GM21526 (cell line): Measurements from ENCODE around the gene PCMTD2.

Source experiments
- ATAC-seq: cut with Tn5 transposase; IDR thresholded peaks from one replicate; pipeline ENCODE4 v1.9.1; 2021; ENCODE audit warnings: moderate library complexity; ENCODE audit not compliant: unreplicated experiment, low FRiP score

Gene PCMTD2

GRCh38 chr20:64254571-64255360 is 782 bp upstream of the PCMTD2 start:
- no peak for ATAC-seq

DNA sequence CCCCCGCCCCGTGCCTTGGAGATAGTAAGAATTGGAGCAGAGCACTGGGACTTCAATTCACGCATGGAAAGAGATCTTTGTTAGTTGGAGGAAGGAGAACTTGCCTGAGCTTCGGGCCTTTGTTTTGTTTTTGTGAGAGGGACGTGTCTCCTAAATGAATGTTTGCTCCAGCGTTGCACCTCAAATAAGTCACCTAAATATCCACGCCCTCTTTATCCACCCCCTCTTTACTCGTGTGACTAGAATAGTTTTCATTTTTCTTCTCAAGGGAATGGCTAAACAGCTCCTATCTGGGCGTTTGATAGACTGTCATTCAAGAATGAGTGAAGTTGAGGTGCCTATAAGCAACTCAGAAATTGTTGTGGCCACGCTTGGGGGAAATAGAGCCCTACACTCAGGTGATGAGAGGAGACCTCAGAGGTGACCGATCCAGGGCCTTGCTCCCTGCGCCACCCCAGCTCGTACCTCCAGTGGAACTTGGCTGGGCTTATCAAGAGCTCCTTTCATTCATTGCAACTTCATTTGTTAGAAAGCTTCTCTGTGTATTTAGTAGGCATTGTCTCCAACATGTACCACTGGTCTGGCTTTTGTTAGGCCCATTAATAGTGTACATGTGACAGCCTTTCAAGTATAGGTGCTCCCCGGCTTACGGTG is 861 bp downstream of the PCMTD2 start:
- no peak for ATAC-seq

GRCh38 chr20:64257107-64257757 is 1.7 kb downstream of the PCMTD2 start:
- ATAC-seq: no peak

GRCh38 chr20:64258071-64258823 is 2.7 kb downstream of the PCMTD2 start:
- ATAC-seq: no peak

GRCh38 chr20:64260239-64260638 is 4.7 kb downstream of the PCMTD2 start:
- no peak for ATAC-seq

GRCh38 chr20:64261138-64261537 is 5.6 kb downstream of the PCMTD2 start:
- ATAC-seq: no peak

GRCh38 chr20:64264091-64264490 is 8.5 kb downstream of the PCMTD2 start:
- ATAC-seq: no peak

DNA sequence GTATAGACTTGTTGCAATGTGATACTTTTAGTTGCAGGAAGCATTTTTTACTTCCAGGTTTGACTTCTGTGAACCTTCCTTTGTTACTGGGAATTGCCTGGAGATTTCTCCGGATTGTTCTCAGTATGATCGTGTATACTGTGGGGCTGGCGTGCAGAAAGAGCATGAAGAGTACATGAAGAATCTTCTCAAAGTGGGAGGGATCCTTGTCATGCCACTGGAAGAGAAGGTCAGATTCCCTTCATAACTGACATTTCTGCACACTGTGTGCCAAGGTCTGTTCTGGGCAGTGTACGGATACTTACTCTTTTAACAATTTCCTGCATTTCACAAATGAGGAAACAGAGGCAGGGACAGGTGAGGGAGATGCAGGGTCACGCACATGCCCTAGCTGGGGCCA is 9.7 kb downstream of the PCMTD2 start:
- ATAC-seq: no peak

- ATAC-seq: no peak
Observed at GRCh38 chr20:64266988-64267387, 11.4 kb downstream of the PCMTD2 start.

GRCh38 chr20:64268174-64268573 is 12.6 kb downstream of the PCMTD2 start:
- ATAC-seq: no peak

DNA sequence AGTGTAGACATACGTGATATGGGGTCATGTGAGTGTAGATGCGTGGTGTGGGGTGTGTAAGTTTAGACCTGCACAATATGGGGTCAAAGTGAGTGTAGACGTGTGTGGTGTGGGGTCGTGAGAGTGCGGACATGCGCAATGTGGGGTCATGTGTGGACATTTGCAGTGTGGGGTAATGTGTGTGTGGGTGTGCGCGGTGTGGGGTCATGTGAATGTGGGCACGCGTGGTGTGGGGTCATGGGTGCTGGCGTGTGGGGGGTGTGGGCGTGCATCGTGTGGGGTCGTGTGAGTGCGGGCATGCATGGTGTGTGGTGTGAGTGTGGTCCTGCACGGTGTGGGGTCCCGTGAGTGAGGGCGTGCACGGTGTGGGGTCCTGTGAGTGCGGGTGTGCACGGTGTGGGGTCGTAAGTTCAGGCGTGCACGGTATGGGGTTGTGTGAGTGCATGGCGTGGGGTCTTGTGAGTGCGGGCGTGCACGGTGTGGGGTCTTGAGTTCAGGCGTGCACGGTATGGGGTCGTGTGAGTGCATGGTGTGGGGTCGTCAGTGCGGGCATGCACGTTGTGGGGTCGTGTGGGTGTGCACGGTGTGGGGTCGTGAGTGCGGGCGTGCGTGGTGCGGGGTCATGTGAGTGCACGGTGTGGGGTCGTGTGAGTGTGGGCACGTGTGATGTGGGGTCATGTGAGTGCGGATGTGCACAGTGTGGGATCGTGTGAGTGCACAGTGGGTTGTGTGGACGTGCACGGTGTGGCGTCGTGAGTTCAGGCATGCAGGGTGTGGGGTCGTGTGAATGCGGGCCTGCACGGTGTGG is 14.3 kb downstream of the PCMTD2 start:
- no peak for ATAC-seq

DNA sequence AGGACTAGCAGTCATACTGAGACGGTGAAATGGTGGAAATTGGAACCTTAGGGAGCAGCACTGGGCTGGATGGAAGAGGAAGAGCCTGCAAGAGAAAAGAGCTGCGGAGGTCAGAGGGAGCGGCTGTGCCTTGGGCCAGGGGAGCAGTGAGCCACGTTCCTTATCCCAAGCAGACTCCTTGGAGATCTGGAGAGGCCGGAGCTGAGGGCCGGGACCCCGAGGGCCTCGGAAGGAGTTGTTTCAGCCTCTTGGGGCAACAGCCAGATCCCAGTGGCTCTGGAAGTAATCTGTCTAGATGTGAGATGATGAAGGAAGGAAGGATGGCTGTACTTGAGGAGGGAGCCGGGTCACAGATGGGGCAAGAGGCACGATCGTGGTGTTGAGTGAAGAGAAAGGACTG is 16.1 kb downstream of the PCMTD2 start:
- no peak for ATAC-seq

DNA sequence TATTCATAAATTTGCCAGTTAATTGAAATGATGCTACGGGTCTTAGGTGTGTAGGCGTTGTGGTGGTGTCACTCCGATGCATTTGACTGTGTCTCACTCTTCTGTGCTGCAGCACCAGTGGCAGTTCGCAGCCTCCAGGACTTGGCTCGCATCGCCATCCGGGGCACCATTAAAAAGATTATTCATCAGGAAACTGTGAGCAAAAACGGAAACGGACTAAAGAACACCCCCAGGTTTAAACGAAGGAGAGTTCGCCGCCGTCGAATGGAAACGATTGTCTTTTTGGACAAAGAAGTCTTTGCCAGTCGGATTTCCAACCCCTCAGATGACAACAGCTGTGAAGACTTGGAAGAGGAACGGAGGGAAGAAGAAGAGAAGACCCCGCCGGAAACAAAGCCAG is 17.6 kb downstream of the PCMTD2 start:
- ATAC-seq: no peak

GRCh38 chr20:64276817-64277216 is 21.3 kb downstream of the PCMTD2 start:
- ATAC-seq: no peak

DNA sequence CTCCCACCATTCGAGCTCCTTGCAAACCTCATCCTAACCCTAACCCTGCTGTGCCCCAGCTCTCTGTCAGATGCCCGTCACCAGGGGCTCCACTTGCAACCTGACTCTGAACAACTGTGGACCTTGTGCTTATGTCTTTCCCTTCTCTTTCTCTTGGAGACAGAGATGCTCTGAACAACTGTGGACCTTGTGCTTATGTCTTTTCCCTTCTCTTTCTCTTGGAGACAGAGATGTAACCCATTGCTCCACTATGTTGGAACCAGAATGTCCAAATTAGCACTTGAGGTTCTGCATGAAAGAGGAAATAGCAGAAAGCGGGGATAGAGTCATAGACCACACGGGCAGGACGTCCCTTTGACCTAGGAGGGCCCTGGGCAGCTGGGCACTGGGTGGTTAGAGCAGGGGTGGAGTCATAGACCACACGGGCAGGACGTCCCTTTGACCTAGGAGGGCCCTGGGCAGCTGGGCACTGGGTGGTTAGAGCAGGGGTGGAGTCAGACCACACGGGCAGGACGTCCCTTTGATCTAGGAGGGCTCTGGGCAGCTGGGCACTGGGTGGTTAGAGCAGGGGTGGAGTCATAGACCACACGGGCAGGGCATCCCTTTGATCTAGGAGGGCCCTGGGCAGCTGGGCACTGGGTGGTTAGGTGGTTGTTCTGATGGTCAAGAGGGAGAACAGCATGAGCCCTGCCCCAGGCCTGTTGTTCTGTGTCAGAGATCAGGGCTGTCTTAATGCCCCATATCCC is 22.2 kb downstream of the PCMTD2 start:
- no peak for ATAC-seq

- ATAC-seq: no peak
Observed at GRCh38 chr20:64278317-64278681, 22.8 kb downstream of the PCMTD2 start.

GRCh38 chr20:64279826-64280459 is 24.4 kb downstream of the PCMTD2 start:
- ATAC-seq: no peak

GRCh38 chr20:64280460-64280843 is 24.9 kb downstream of the PCMTD2 start:
- no peak for ATAC-seq

DNA sequence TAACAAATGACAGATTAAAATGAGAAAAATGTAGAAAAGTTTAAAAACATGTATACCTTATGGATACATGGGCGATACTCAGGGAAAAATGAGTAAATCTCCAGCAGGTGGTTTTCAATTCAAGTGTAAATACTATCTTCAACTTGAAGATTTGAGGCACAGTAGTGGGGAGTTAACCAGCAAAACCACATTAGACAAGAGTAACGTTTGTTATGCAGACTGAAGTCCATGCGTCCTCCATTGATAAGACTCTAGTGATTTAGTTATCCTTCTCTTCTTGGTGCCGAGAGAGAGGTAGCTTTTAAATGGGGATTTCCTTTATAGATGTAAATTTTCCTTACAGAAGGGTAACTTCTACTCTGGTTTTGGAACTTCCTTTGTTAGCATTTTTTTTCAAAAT is 28.1 kb downstream of the PCMTD2 start:
- no peak for ATAC-seq
